GM06990 (cell line): ENCODE data around the gene COL4A1.

Experiments
- DNase-seq: peaks from one replicate; pipeline ENCODE4 v3.0.0-alpha.2; 2011; ENCODE audit not compliant: insufficient read length; ENCODE audit errors: extremely low read depth
- H3K27me3 ChIP-seq: replicated peaks from 2 replicates; pipeline ENCODE4 v1.6.0; 2011; ENCODE audit warnings: low read length; ENCODE audit not compliant: control insufficient read depth, insufficient read depth
- H3K36me3 ChIP-seq: 2 replicates; pipeline ENCODE4 v1.5.1; 2011; ENCODE audit warnings: low read length; ENCODE audit not compliant: control insufficient read depth, insufficient read depth
- H3K4me3 ChIP-seq: replicated peaks from 2 replicates; pipeline ENCODE4 v1.5.1; 2011; ENCODE audit warnings: low read depth, mild to moderate bottlenecking, control low read depth, low read length
- CTCF ChIP-seq: IDR thresholded peaks from 2 replicates; pipeline ENCODE4 v1.5.1; 2011; ENCODE audit warnings: low read length, control low read depth, mild to moderate bottlenecking, inconsistent platforms; ENCODE audit not compliant: insufficient read depth, poor library complexity, severe bottlenecking

The COL4A1 gene

GRCh38 chr13:110271313-110271712, 35.6 kb downstream of the COL4A1 start:
- Histone ChIP-seq H3K36me3 (no peaks in the 10 kb centered on the region), H3K4me3 (no peak overlapping the region), H3K27me3 (no peaks in the 10 kb centered on the region)
- TF ChIP-seq CTCF, result no peak
- DNase-seq, result no peak

- Histone ChIP-seq H3K4me3 (no peak overlapping the region), H3K27me3 (no peaks in the 10 kb centered on the region), H3K36me3 (no peaks in the 10 kb centered on the region)
- no peak for DNase-seq
- no peak for TF ChIP-seq CTCF
Measured at GRCh38 chr13:110270507-110270906, 36.5 kb downstream of the COL4A1 start.

GRCh38 chr13:110269509-110270185, 37.3 kb downstream of the COL4A1 start:
- no peak for DNase-seq
- no peak for TF ChIP-seq CTCF
- Histone ChIP-seq H3K27me3 (no peaks in the 10 kb centered on the region), H3K36me3 (no peaks in the 10 kb centered on the region), H3K4me3 (no peak overlapping the region)

- Histone ChIP-seq H3K27me3 (no peaks in the 10 kb centered on the region), H3K36me3 (no peaks in the 10 kb centered on the region), H3K4me3 (no peak overlapping the region)
- DNase-seq, result no peak
- TF ChIP-seq CTCF, result no peak
Measured at GRCh38 chr13:110268576-110269185, 38.3 kb downstream of the COL4A1 start.

- Histone ChIP-seq H3K36me3 (no peaks in the 10 kb centered on the region), H3K27me3 (no peaks in the 10 kb centered on the region), H3K4me3 (no peak overlapping the region)
- no peak for TF ChIP-seq CTCF
- no peak for DNase-seq
Measured at GRCh38 chr13:110268061-110268460, 38.9 kb downstream of the COL4A1 start.

- Histone ChIP-seq H3K27me3 (no peaks in the 10 kb centered on the region), H3K4me3 (no peak overlapping the region), H3K36me3 (no peaks in the 10 kb centered on the region)
- TF ChIP-seq CTCF, result no peak
- no peak for DNase-seq
Measured at GRCh38 chr13:110266983-110267382, 40.0 kb downstream of the COL4A1 start.
